ENCODE results near the gene COMMD7. TPM values are rescaled to one million over a fixed set of nuclear protein-coding genes. Genes with fewer than 3 reads are reported as not detected.

Gene COMMD7
- total RNA-seq, 1 experiment from 2014 or later = 66.1 TPM

GRCh38 chr20:32663335-32664011 is 79.8 kb downstream of the COMMD7 start:
- Histone ChIP-seq H4K8ac (replicated peaks; ENCODE audit: insufficient read length, low read depth, low read length) (no peak overlapping the region), H4K20me1 (ENCODE audit: control insufficient read depth, insufficient read depth, insufficient read length) (no peaks in the 10 kb centered on the region), H3K4me2 (ENCODE audit: insufficient read depth, insufficient read length, low read length) (no peak overlapping the region), H3K79me1 (ENCODE audit: insufficient read depth, low read depth, low read length, poor library complexity, severe bottlenecking) (no peaks in the 10 kb centered on the region), H3K18ac (ENCODE audit: insufficient read length, low read depth, low read length) (no peak overlapping the region), H4K5ac (ENCODE audit: insufficient read length, low read depth, low read length) (no peak overlapping the region), H2AK5ac (ENCODE audit: insufficient read length, low read length) (no peak overlapping the region), H3K4me1 (ENCODE audit: insufficient read depth, low read length) (no peaks in the 10 kb centered on the region), H3K4ac (ENCODE audit: low read depth, low read length) (no peak overlapping the region), H3K9me3 (ENCODE audit: control insufficient read depth, low read depth, low read length) (no peaks in the 10 kb centered on the region), H2BK20ac (ENCODE audit: low read depth, low read length, poor library complexity, severe bottlenecking) (no peak overlapping the region), H3K14ac (ENCODE audit: insufficient read depth, low read length) (no peak overlapping the region), H3K79me2 (ENCODE audit: insufficient read depth, low read length) (no peaks in the 10 kb centered on the region), H2BK120ac (ENCODE audit: low read depth, low read length, poor library complexity, severe bottlenecking) (no peak overlapping the region), H3T11ph (ENCODE audit: low read length) (no peak overlapping the region), H3K23me2 (ENCODE audit: insufficient read length, low read depth, low read length, poor library complexity, severe bottlenecking) (no peaks in the 10 kb centered on the region), H3K27me3 (ENCODE audit: insufficient read depth, low read length) (no peaks in the 10 kb centered on the region), H3K56ac (ENCODE audit: insufficient read length, low read depth, low read length) (no peak overlapping the region), H2BK5ac (ENCODE audit: insufficient read length, low read length) (no peak overlapping the region), H2BK12ac (ENCODE audit: insufficient read length, low read depth, low read length) (no peak overlapping the region), H3K9ac (ENCODE audit: extremely low read depth, insufficient read length, low read length) (no peak overlapping the region), H3K23ac (ENCODE audit: insufficient read length, low read depth, low read length) (no peak overlapping the region), H2AFZ (ENCODE audit: low read length) (no peak overlapping the region), H3K27ac (ENCODE audit: insufficient read length, low read depth, low read length) (no peak overlapping the region), H4K91ac (ENCODE audit: insufficient read length, low read depth, low read length) (no peak overlapping the region), H2BK15ac (ENCODE audit: low read depth, low read length) (no peak overlapping the region)
- Mint-ChIP-seq H3K9me3 (peaks cover 2 to 3% of the 10 kb centered on the region in 2 experiments; a peak in 1 of 5 replicates), H3K36me3 (ENCODE audit: insufficient read depth in 1 of 3, low read depth in 3 of 3) (no peaks in the 10 kb centered on the region), H3K27ac (peak overlapping the region in 1 of 3 experiments; percentile 18; a peak in 2 of 7 replicates), H3K27me3 (ENCODE audit: low read depth) (no peaks in the 10 kb centered on the region; the same call in 1 of the 2 replicates), H3K4me1 (peaks cover 10 to 11% of the 10 kb centered on the region in 2 experiments), H3K4me3 (no peak overlapping the region)
- TF ChIP-seq, protein P1, sequence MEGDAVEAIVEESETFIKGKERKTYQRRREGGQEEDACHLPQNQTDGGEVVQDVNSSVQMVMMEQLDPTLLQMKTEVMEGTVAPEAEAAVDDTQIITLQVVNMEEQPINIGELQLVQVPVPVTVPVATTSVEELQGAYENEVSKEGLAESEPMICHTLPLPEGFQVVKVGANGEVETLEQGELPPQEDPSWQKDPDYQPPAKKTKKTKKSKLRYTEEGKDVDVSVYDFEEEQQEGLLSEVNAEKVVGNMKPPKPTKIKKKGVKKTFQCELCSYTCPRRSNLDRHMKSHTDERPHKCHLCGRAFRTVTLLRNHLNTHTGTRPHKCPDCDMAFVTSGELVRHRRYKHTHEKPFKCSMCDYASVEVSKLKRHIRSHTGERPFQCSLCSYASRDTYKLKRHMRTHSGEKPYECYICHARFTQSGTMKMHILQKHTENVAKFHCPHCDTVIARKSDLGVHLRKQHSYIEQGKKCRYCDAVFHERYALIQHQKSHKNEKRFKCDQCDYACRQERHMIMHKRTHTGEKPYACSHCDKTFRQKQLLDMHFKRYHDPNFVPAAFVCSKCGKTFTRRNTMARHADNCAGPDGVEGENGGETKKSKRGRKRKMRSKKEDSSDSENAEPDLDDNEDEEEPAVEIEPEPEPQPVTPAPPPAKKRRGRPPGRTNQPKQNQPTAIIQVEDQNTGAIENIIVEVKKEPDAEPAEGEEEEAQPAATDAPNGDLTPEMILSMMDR (conservative IDR thresholded peaks at IDR 0.05) = no peak
- DNase-seq = no peak
- no CpG with 5 or more reads among the region's 6 CpGs for WGBS (ENCODE audit: extremely low coverage, insufficient read length, low lambda C conversion rate)
